CD4-positive, alpha-beta T cell treated with Interleukin-17A for 4 hours (primary cell): ENCODE measurements around the gene TRMT1L.

Experiments
- DNase-seq: peaks from one replicate; pipeline ENCODE4 v3.0.0-alpha.2; 2020; ENCODE audit warnings: mixed read lengths

Gene TRMT1L

DNA sequence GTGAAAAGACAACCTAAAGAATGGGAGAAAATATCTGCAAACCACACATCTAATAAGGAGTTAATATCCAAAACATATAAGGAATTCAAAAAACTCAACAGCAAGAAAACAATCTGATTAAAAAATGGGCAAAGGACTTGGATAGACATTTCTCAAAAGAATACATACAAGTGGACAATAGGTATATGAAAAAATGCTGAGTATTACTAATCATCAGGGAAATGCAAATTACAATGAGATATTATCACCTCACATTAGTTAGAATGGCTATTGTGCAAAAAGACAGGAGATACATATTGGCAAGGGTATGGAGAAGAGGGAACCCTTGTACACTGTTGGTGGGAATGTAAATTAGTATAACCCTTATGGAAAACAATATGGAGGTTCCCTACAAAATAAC lies 44.9 kb downstream of the TRMT1L start:
- no peak for DNase-seq

DNA sequence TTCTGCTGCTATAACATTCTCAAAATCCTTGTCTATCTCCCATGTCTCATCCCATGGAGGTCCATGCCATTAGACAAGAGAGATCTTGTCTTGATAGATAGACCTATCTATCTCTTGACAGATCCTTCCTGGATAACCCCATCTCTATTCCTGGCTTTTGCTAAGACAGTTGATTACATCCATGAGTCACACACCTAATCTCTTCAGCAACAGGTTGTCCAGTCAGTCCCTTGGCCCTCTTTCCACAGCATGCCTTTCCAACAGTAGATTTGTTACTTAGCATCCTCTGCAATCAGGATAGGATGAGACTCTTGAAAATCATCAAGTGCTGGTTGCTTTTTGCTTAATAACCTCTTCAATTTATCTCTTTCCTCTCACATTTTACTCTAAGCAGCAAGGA lies 46.6 kb downstream of the TRMT1L start:
- DNase-seq = no peak

DNA sequence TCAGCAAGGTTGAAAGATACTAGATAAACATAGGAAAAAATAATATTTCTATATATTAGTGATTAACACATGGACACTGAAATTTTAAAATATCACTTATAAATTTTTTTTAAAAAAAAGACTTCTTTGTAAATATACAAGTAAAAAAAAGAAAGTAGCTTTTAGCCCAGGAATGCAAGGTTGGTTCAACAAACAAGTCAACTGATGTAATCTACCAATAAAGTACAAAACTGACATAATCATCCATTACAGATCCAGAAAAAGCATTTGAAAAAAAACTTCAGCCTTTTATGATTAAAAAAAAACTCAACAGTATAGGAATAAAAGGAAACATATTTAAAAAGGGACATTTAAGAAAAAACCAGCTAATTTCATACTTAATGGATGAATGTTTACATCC lies 48.4 kb downstream of the TRMT1L start:
- no peak for DNase-seq

DNA sequence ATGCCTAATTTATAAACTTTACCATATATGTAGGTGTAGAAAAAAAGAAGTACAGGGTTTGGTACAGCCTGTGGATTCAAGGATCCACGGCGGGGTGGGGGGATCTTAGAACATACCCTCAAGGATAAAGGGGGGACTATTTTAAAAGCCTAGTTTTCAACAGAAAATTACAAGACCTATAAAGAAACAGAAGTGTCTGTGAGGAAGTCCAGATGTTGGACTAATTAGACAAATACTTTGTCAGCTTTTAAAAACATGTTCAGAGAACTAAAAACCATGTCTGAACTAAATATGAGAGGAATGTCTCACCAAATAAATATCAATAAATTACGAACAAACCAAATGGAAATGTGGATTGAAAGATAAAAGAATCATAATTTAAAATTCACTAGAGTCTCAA lies 51.6 kb downstream of the TRMT1L start:
- no peak for DNase-seq

DNA sequence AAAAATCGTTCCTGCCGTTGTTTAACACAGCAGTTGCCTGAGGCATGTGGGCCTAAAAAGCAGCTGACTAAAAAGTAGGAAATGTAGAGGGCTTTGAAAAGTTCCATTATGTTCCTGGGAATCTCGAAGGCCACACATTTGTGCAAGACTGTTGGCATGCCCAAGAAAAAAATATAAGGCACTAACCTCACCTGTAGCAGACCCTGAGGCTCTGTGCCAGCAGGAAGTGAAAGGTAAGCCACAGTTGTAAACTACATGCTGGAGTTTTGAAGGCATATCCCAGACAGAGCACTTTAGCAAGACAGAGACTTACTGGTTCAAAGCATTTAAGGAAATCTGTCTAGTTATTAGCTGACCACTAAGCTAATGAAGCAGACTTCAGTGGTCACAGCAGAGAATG lies 52.7 kb downstream of the TRMT1L start:
- DNase-seq = no peak

DNA sequence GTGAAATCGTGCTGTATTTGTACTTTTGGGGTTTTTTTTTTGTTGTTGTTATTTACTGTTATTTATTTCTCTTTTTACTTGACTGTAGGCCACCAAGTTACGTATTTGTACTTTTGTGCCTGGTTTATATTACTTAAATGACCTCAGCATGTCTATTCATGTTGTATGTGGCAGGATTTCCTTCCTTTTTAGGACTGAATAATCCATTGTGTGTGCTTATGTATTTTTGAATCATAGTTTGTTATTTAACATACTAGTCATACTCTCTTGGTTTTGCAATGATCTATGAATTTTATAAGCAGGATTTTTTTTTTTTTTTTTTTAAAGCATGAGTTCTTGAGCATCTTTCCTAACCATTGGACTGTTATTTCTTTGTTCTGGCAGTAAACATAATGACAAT lies 60.2 kb downstream of the TRMT1L start:
- DNase-seq = no peak

DNA sequence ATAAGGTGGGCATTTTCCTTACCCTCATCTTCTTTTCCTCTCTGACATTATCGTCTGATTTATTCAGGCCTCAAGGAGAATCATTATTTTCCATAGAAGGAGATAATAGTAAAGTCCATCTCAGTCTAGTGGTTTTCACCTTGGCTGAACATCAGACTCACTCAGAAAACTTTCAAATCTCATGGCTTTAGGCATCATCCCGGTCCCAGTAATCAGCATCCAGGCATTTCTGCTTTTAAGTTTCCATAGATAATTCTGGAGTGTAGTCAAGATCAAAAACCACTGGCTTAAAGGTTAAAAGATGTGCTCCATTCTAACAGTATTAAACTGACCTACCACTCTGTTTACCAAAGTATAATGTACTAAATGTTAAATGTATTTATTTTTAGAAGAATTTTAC lies 62.0 kb downstream of the TRMT1L start:
- no peak for DNase-seq

DNA sequence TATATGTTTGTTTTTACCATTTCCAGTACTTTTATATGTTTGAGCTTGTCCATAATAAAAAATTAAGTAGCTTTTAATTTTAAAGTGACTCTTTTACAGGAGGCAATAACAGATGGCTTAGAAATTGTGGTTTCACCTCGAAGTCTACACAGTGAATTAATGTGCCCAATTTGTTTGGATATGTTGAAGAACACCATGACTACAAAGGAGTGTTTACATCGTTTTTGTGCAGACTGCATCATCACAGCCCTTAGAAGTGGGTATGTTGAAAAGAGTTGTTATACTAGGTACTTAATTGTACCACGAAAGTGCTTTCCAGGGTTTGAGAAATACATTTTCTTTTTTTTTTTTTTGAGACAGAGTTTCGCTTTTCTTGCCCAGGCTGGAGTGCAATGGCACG lies 65.3 kb downstream of the TRMT1L start:
- DNase-seq = no peak

DNA sequence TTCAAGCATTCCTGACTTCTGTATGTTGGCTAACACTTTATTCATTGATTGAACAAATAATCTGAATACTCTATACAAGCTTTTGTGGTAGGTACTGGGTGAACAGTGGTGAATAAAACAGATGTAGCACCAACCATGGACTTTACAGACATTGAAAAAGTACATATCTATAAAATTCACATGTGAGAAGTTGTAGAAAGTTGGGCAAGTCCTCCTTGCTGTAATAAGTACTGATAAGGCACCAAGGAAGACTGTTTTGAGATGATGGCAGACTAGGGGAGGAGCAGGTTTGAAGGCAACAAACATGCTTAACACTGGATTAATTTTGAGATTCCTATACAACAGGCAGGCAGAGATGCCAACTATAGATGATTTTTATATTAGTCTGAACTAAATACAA lies 69.0 kb downstream of the TRMT1L start:
- no peak for DNase-seq

DNA sequence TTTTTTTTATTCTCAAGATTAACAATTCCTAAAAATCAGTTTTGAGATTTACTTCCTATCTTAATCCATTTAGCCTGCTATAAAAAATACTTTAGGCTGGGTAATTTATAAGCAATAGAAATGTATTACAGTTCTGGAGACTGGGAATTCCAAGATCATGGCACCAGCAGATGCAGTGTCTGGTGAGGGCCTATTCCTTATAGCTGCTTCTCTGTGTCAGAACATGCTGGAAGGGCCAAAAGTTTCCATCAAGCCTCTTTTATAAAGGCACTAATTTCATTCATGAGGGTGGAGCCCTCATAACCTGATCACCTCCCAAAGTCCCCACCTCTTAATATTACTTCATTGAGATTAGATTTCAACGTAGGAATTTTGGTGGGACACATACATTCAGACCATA lies 69.7 kb downstream of the TRMT1L start:
- no peak for DNase-seq

DNA sequence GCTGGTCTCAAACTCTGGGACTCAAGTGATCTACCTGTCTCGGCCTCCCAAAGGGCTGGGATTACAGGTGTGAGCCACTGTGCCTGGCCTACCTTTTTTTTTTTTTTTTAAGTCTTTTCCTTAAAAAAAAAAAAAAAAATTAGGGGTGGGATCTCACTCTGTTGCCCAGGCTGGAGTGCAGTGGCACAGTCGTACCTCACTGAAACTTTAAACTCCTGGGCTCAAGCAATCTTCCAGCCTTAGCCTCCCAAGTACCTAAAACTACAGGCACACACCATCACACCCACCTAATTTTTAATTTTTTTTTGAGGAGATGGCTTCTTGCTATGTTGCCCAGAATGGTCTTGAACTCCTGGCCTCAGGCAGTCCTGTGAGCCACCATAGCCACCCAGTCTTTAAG lies 72.9 kb downstream of the TRMT1L start:
- no peak for DNase-seq

DNA sequence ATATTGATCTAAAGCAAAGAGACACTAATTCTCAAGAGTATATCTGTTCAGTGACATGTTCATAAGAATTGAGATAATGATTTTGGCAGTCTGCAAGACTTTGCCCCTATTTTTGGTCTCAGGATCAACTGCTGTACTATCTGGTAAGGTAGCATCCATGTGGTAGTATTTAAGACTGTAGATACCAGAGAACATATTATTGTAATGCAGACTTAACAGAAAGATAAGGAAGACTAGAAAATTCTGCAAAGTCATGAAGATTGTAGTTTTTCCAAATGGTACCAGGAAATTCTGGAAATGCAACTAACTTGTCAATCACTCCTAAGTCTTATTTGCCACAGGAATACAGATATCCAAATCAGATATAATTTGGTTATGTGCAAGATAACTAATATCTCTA lies 76.3 kb downstream of the TRMT1L start:
- no peak for DNase-seq

DNA sequence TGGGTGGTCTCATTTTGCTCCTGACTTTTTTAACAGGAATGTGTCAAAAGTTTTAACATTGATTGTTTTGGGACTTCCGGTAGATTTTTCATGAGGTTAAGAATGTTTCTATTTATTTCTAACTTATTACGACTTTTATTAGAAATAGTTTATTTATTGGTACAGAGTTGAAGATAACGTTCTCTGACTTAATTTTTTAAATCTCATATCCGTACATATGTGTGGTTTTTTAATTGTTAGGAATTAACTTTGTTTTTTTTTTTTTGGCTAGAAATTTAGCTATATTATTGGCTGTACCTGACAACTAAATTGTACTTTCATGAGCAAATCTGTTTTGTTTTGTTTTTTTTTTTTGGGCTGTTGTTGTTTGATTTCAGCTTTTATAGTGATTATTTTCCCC lies 79.4 kb downstream of the TRMT1L start:
- DNase-seq = no peak

DNA sequence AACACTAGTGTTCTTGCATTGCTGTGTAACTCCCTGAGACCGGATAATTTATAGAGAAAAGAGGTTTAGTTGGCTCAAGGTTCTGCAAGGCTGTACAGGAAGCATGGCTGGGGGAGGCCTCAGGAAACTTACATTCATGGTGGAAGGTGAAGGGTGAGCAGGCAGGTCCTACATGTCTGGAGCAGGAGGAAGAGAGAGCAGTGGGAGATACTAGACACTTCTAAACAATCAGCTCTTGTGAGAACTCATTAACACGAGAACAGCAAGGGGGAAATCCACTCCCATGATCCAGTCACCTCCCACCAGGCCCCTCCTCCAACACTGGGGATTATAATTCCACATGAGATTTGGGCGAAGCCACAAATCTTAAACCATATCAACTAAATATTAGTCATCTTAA lies 81.3 kb downstream of the TRMT1L start:
- no peak for DNase-seq

DNA sequence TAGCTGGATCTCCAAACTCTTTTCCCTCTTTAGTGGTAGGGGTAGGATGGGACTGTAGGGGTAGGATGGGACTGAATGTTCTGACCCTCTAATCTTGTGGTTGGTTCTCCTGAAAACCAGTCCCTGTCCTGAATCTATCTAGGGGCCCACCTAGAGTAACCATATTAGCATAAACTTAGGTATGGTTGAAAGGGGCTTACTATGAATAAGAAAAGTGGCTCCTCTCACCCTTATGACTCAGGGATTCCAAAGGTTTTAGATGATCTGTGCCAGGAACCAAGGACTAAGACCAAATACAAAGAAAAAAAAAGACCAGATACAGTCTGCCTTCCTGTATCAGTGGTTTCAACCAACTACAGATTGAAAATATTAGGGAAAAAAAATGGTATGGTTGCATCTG lies 82.4 kb downstream of the TRMT1L start:
- DNase-seq = no peak

DNA sequence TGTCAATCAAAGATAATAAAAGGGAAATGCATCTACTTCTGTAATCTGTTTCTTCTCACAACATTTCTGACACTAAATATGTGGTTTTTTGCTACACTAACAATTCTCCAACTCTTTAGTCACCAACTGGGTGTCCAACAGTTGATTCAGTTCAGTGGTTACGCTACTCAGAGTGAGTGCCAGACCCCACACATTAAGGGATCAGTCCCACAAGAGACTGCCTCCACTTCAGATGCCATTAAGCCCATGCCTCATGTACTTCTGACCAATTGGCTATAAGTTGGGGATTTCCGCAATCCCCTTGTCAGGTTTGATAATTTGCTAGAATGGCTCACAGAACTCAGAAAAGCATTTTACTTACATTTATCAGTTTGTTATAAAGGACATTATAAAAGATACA lies 83.0 kb downstream of the TRMT1L start:
- DNase-seq = no peak

DNA sequence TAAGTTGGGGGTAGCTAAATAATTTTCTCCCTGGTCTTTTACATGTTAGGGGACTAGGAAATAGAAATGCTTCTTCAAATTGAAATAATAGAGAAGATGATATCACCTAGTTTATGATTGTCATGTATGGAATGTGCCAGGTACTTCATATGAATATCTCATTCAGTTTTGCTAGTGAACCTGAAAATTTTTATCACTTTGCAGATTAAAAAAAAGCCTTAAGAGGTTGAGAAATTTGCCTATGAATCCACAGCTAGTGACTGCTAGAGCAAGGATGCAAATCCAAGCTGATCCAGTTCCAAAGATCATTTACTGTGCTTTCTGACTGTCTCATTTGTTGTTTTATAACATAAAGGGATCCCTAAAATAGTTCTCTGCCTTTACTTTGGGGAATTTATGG lies 86.7 kb downstream of the TRMT1L start:
- no peak for DNase-seq

DNA sequence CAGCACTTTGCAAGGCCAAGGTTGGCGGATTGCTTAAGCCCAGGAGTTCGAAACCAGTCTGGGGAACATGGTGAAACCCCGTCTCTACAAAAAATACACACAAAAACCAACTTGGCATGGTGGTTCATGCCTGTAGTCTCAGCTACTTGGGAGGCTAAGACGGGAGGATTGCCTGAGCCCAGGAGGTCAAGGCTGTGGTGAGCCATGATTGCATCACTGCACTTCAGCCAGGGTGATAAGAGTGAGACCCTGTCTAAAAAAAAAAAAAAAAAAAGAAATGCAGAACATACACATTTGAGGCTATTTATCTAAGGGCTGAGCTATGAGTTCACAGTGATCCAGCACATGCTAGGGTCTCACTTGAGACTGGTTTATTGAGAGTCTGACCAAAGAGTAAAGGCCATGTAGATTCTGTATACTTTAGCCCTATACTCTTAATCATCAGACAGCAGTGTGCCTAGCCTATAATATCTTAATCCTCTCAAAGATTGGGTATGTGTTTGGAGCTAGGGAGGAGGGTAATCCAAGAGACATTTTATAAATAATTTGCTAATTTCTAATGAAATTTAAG lies 87.5 kb downstream of the TRMT1L start:
- DNase-seq = no peak

DNA sequence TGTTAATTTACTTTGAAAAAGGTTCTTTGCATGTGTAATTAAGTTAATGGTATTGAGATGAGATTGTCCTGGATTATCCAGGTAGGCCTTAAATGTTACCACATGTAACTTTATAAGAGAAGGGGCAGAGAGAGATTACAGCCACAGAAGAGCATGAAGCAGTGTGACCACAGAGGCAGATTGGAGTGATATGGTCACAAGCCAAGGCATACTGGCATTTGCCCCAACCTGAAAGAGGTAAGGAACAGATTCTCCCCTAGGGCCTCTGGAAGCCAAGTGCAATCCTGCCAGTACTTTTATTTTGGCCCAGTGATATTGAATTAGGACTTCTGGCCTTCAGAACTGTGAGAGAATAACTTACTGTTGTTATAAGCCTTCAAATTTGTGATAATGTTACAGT lies 88.4 kb downstream of the TRMT1L start:
- no peak for DNase-seq
